IPS-18c (cell line): ENCODE measurements around the gene NPR3.

Experiments
- H3K4me3 ChIP-seq: 2 replicates; pipeline ENCODE4 v1.7.0; 2013; ENCODE audit warnings: low read depth, mild to moderate bottlenecking, low read length, moderate library complexity; ENCODE audit not compliant: insufficient read depth
- H3K9me3 ChIP-seq: one replicate; pipeline ENCODE4 v1.6.1; 2013; ENCODE audit warnings: mild to moderate bottlenecking, low read length, moderate library complexity; ENCODE audit not compliant: control insufficient read depth, insufficient read depth

Gene NPR3

GRCh38 chr5:32831624-32832023, 120.5 kb downstream of the NPR3 start:
- no peaks in the 10 kb centered on the region for H3K9me3 ChIP-seq
- no peak overlapping the region for H3K4me3 ChIP-seq

- Histone ChIP-seq H3K4me3 (no peak overlapping the region), H3K9me3 (no peaks in the 10 kb centered on the region)
These were observed 122.0 kb downstream of the NPR3 start for GRCh38 chr5:32833127-32833526.

DNA sequence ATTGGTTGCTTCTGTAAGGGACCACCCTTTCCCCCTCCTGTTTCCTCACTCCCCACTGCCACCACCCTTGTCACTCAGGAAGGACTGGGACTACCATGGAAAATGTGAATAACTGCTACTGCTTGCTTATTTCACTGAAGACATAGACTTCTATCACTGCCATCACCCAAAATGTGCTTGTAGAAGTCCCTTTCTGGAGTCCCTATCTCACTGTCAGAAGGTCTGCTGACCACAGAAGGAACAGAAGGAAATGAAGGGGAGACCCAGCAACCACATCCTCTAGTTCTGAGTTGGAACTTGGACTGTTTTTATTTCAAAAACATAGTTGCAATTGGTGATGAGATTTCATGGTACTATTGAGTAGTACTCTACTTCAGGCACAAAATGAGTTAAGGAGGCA, 122.5 kb downstream of the NPR3 start:
- Histone ChIP-seq H3K4me3 (no peak overlapping the region), H3K9me3 (no peaks in the 10 kb centered on the region)

- Histone ChIP-seq H3K9me3 (no peaks in the 10 kb centered on the region), H3K4me3 (no peak overlapping the region)
These were observed 123.1 kb downstream of the NPR3 start for GRCh38 chr5:32834251-32834650.

DNA sequence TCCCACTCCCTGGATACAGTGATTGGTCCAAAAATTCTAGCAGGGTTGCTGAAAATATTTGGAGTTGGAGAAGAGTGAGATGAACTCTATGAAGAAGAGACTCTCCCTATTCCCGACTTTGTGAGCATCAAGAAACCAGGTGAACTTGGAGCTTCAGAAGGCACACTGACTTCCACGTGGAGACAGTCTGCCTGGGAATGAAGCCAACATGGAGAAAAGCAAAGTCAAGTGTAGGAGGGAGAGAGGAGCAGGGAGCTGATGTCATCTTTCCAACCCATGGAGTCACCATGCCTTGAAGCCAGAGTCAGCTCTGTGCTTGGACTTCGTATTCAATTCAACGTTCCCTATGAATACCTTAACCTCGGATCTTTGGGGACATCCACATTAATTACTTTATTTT, 125.1 kb downstream of the NPR3 start:
- Histone ChIP-seq H3K9me3 (no peaks in the 10 kb centered on the region), H3K4me3 (no peak overlapping the region)

- H3K9me3 ChIP-seq, result no peaks in the 10 kb centered on the region
- H3K4me3 ChIP-seq, result no peak overlapping the region
These were observed 126.1 kb downstream of the NPR3 start for GRCh38 chr5:32837211-32837610.

DNA sequence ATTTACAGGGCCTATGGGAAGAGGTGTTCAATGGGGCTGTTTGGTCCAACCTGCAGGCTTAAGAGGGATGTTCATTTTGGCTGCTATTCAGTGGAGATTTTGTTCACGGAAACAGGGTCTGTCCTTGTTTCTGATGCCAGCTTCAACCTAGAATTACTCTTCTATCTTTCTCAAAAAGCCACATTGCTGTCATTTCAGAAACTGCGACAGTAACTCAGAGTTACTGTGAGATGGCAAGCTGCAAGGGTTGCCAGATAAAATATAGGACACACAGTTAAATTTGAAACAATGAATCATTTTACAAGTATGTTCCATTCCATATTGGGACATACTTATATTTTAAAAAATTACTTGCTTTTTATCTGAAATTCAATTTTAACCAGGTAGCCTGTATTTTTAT, 128.0 kb downstream of the NPR3 start:
- no peaks in the 10 kb centered on the region for H3K9me3 ChIP-seq
- H3K4me3 ChIP-seq, result no peak overlapping the region

DNA sequence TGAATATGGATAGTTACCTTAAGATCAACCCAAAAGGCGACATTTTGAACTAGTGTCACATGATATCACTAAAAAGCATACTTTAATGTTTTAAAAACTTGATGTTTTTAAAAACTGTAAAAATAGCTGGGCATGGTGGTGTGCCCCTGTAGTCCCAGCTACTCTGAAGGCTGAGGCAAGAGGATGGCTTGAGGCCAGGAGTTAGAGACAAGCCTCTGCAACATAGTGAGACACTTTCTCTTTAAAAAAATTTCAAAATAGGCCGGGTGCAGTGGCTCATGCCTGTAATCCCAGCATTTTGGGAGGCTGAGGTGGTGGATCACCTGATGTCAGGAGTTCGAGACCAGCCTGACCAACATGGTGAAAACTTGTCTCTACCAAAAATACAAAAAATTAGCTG, 129.5 kb downstream of the NPR3 start:
- H3K9me3 ChIP-seq, result no peaks in the 10 kb centered on the region
- H3K4me3 ChIP-seq, result no peak overlapping the region
